SK-N-SH (cell line): ENCODE data around the gene MRPS9. TPM values are rescaled to one million over a fixed set of nuclear protein-coding genes. Genes with fewer than 3 reads are reported as not detected.

Experiments
- CTCF ChIA-PET: fragments of 300-600, 350-600 bp; formaldehyde crosslinking; extraction: SDS; loops from one replicate; lab custom pipeline; 2021; lab: Yijun Ruan, JAX
- POLR2A ChIA-PET: fragments of 350-600 bp; sonication (Branson Sonifier 250); formaldehyde crosslinking; extraction: SDS; loops from one replicate; lab custom pipeline; 2020; ENCODE audit warnings: antibody characterized with exemption, inconsistent platforms; lab: Yijun Ruan, JAX
- DNase-seq: peaks from one replicate; pipeline ENCODE4 v3.0.0; 2012
- H2AFZ ChIP-seq: fragments of 200-600 bp; sonication (generic); 2 replicates; pipeline ENCODE4 v1.8.1; 2016; ENCODE audit warnings: antibody characterized with exemption, mild to moderate bottlenecking, low read depth
- H3F3A ChIP-seq: fragments of 200-600 bp; sonication (generic); replicated peaks from 2 replicates; pipeline ENCODE3; 2016; ENCODE audit warnings: antibody characterized with exemption, mild to moderate bottlenecking; ENCODE audit not compliant: insufficient read depth
- H3K27ac ChIP-seq, 2 experiments: fragments of 200-500 bp in 1 of 2; fragments of 200-600 bp in 1 of 2; sonication (Bioruptor generic) in 1 of 2; sonication (generic), shearing (Covaris generic) in 1 of 2; 2 replicates each; pipeline versions ENCODE4 v1.5.1 to v1.6.1; 2014 to 2016; ENCODE audit warnings: low read depth in 2 of 2, inconsistent platforms in 1 of 2, low read length in 1 of 2, mild to moderate bottlenecking in 1 of 2, mixed read lengths in 1 of 2
- H3K27me3 ChIP-seq: fragments of 200-600 bp; sonication (generic), shearing (Covaris generic); 2 replicates; pipeline ENCODE4 v1.6.1; 2016; ENCODE audit warnings: mixed run types; ENCODE audit not compliant: insufficient read depth
- H3K36me3 ChIP-seq, 2 experiments: fragments of 200-500 bp in 1 of 2; fragments of 200-600 bp in 1 of 2; sonication (Bioruptor generic) in 1 of 2; sonication (generic) in 1 of 2; replicated peaks in 1 of 2; 2 replicates each; pipeline versions ENCODE3 to v1.5.1; 2014 to 2016; ENCODE audit warnings: low read length in 1 of 2, mild to moderate bottlenecking in 1 of 2; ENCODE audit not compliant: insufficient read depth in 2 of 2, control insufficient read depth in 1 of 2
- H3K4me1 ChIP-seq, 2 experiments: fragments of 200-500 bp in 1 of 2; fragments of 200-600 bp in 1 of 2; sonication (Bioruptor generic) in 1 of 2; sonication (generic), shearing (Covaris generic) in 1 of 2; 2 replicates each; pipeline versions ENCODE4 v1.5.1 to v1.6.1; 2014 to 2016; ENCODE audit warnings: low read depth in 1 of 2, low read length in 1 of 2, mixed run types in 1 of 2; ENCODE audit not compliant: insufficient read depth in 2 of 2, control insufficient read depth in 1 of 2
- H3K4me2 ChIP-seq: fragments of 200-600 bp; sonication (generic), shearing (Covaris generic); 2 replicates; pipeline ENCODE4 v1.6.1; 2017; ENCODE audit warnings: mixed run types
- H3K4me3 ChIP-seq, 2 experiments: fragments of 200-500 bp in 1 of 2; fragments of 200-600 bp in 1 of 2; sonication (Bioruptor generic) in 1 of 2; sonication (generic), shearing (Covaris generic) in 1 of 2; 2 replicates each; pipeline versions ENCODE4 v1.5.1 to v1.8.1; 2014 to 2016; ENCODE audit warnings: low read depth in 2 of 2, inconsistent platforms in 1 of 2, low read length in 1 of 2, mild to moderate bottlenecking in 1 of 2, mixed read lengths in 1 of 2, moderate library complexity in 1 of 2
- H3K79me2 ChIP-seq: fragments of 200-600 bp; sonication (generic); 2 replicates; pipeline ENCODE4 v1.8.1; 2017; ENCODE audit warnings: mild to moderate bottlenecking; ENCODE audit not compliant: insufficient read depth
- H3K9ac ChIP-seq: fragments of 200-600 bp; sonication (generic); 2 replicates; pipeline ENCODE4 v1.6.1; 2017; ENCODE audit warnings: mixed run types
- H3K9me2 ChIP-seq: fragments of 200-600 bp; sonication (generic); 2 replicates; pipeline ENCODE4 v1.6.1; 2017; ENCODE audit warnings: mixed run types
- H3K9me3 ChIP-seq: fragments of 200-600 bp; sonication (generic); 2 replicates; pipeline ENCODE4 v1.6.1; 2017; ENCODE audit warnings: mixed run types, mild to moderate bottlenecking, moderate library complexity
- H4K20me1 ChIP-seq: fragments of 200-600 bp; sonication (generic); 2 replicates; pipeline ENCODE4 v1.6.1; 2017; ENCODE audit warnings: mild to moderate bottlenecking, mixed run types; ENCODE audit not compliant: insufficient read depth
- ELF1 ChIP-seq: IDR thresholded peaks from 2 replicates; pipeline ENCODE4 v1.4.0; 2012
- EP300 ChIP-seq, 2 experiments: IDR thresholded peaks; 2 replicates each; pipeline versions ENCODE4 v1.4.0 to v1.6.1; 2012; ENCODE audit warnings: borderline replicate concordance in 1 of 2, low read depth in 1 of 2, low read length in 1 of 2
- FOSL2 ChIP-seq: IDR thresholded peaks from 2 replicates; pipeline ENCODE4 v1.4.0; 2012; ENCODE audit warnings: low read depth, mild to moderate bottlenecking, moderate library complexity, borderline replicate concordance
- FOXJ3 ChIP-seq: sonication (generic); formaldehyde crosslinking; IDR thresholded peaks from 2 replicates; pipeline ENCODE4 v1.5.1; 2020; ENCODE audit warnings: mild to moderate bottlenecking, missing genetic modification reagents
- FOXM1 ChIP-seq: IDR thresholded peaks from 2 replicates; pipeline ENCODE4 v1.4.0; 2012; ENCODE audit warnings: low read depth, mild to moderate bottlenecking
- IRF3 ChIP-seq: fragments of 150-350 bp; IDR thresholded peaks from 2 replicates; pipeline ENCODE4 v1.6.1; 2016; ENCODE audit warnings: mild to moderate bottlenecking, low read depth, low read length
- MXI1 ChIP-seq: IDR thresholded peaks from 2 replicates; pipeline ENCODE4 v1.6.1; 2012; ENCODE audit warnings: mild to moderate bottlenecking, low read depth, low read length, improper control_type of control experiment
- NRF1 ChIP-seq: IDR thresholded peaks from 2 replicates; pipeline ENCODE4 v1.6.1; 2012; ENCODE audit warnings: low read depth, mild to moderate bottlenecking, low read length
- RAD21 ChIP-seq: IDR thresholded peaks from 2 replicates; pipeline ENCODE4 v1.6.1; 2012; ENCODE audit warnings: mild to moderate bottlenecking, low read length
- REST ChIP-seq: IDR thresholded peaks from 2 replicates; pipeline ENCODE4 v1.6.1; 2012; ENCODE audit warnings: mild to moderate bottlenecking, low read depth, low read length, moderate library complexity
- RXRA ChIP-seq: IDR thresholded peaks from 2 replicates; pipeline ENCODE4 v1.4.0; 2012; ENCODE audit warnings: low read depth, mild to moderate bottlenecking, borderline replicate concordance
- SIN3A ChIP-seq: IDR thresholded peaks from 2 replicates; pipeline ENCODE4 v1.6.1; 2012; ENCODE audit warnings: low read depth, mild to moderate bottlenecking, low read length, moderate library complexity, borderline replicate concordance
- TCF12 ChIP-seq: IDR thresholded peaks from 2 replicates; pipeline ENCODE4 v1.4.0; 2012
- USF1 ChIP-seq: IDR thresholded peaks from 2 replicates; pipeline ENCODE4 v1.4.0; 2012; ENCODE audit warnings: low read depth, borderline replicate concordance
- YY1 ChIP-seq: IDR thresholded peaks from 2 replicates; pipeline ENCODE4 v1.4.0; 2012; ENCODE audit warnings: low read depth, mild to moderate bottlenecking
- WGBS: methylation state at CpG from one replicate; pipeline ENCODE4 v1.1.6; 2017; ENCODE audit warnings: low lambda C conversion rate; 5-methylcytosine and 5-hydroxymethylcytosine counted together
- polyA plus RNA-seq, 3 experiments: library from polyadenylated mRNA; depleted of rRNA; stranded (reverse); fragments of >200 nt; gene quantifications; 2 replicates each; pipeline ENCODE4 v1.2.3, GENCODE V29; 2012

Gene MRPS9
- polyA plus RNA-seq, 1 of the 3 experiments (the other 2 are of a cell fraction) = 31.8 TPM

- Histone ChIP-seq H3K27ac (no peak overlapping the region), H3K4me2 (no peak overlapping the region), H3K9ac (no peak overlapping the region), H4K20me1 (no peaks in the 10 kb centered on the region), H3K27me3 (no peaks in the 10 kb centered on the region), H3K79me2 (no peaks in the 10 kb centered on the region), H3K9me3 (no peaks in the 10 kb centered on the region), H2AFZ (no peak overlapping the region), H3K4me3 (no peak overlapping the region), H3K9me2 (no peaks in the 10 kb centered on the region), H3K36me3 (no peaks in the 10 kb centered on the region), H3F3A (no peaks in the 10 kb centered on the region), H3K4me1 (no peaks in the 10 kb centered on the region)
- CTCF ChIA-PET = no interaction called here
- WGBS = 21% methylated on average over 2 of the region's 2 CpGs
- DNase-seq = no peak
- POLR2A ChIA-PET = no interaction called here
- TF ChIP-seq NRF1 (no peak), YY1 (no peak), IRF3 (no peak), RAD21 (no peak), FOSL2 (no peak), MXI1 (no peak), FOXJ3 (CRISPR knock-in tag) (no peak), ELF1 (no peak), RXRA (no peak), FOXM1 (no peak), REST (no peak), SIN3A (no peak), EP300 (IDR thresholded peaks at IDR 0.05; ENCODE audit: borderline replicate concordance in 1 of 2, low read depth in 1 of 2, low read length in 1 of 2) (no peak), USF1 (no peak), TCF12 (no peak)
Measured at GRCh38 chr2:105005181-105005951, 32.5 kb upstream of the MRPS9 start.
